ENCODE measurements around the gene NKIRAS2. TPM values are rescaled to one million over a fixed set of nuclear protein-coding genes. Genes with fewer than 3 reads are reported as not detected.

NKIRAS2 gene
- total RNA-seq: 10 to 100 TPM; 27.8 to 39.3 (median 30.4) TPM

DNA sequence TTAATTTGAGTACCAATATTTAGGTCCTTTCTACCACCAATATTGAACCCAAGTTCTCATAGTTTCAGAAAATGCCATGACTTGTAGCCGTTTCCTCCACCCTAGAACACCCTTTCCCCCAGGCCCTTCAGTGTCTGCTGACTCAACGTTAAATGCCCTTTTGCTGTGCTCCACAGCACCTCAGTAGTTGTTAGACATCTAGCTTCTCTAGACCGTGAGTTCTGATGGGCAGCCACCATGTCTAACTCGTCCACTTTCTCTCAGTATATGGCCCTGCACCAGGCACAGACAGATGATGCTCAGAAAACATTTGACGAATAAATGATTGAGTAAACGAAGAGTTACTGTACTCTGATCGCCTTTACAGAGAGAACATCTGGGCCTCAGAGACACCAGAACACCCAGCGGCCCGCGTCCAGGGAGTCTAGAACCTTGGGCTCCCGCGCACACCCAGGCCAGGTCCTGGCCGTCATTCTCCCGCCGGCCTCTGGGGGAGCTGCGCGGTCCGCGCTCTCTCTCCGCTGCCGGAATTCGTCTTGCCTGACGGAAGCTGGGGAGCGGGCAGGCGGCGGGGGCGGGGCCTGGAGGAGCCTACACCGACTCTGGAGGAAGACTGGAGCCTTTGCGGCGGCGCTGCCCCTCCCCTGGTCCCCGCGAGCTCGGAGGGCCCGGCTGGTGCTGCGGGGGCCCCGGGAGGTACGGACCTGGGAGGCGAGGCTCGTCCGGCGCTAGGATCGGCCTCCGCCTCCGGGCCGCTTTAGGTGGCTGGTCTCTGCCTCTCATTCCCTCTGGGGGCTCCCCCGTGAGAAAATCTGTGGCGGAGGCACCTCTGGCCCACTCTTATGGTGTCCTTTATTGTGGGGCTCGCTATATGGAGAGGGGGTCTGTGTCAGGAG, at the start of gene NKIRAS2:
Gene NKIRAS2 (plus strand): TSS at position 582 of the 896 bp plus-strand sequence. CDS start 1,488 bp downstream, outside the sequence.
- TF ChIP-seq, protein P1, sequence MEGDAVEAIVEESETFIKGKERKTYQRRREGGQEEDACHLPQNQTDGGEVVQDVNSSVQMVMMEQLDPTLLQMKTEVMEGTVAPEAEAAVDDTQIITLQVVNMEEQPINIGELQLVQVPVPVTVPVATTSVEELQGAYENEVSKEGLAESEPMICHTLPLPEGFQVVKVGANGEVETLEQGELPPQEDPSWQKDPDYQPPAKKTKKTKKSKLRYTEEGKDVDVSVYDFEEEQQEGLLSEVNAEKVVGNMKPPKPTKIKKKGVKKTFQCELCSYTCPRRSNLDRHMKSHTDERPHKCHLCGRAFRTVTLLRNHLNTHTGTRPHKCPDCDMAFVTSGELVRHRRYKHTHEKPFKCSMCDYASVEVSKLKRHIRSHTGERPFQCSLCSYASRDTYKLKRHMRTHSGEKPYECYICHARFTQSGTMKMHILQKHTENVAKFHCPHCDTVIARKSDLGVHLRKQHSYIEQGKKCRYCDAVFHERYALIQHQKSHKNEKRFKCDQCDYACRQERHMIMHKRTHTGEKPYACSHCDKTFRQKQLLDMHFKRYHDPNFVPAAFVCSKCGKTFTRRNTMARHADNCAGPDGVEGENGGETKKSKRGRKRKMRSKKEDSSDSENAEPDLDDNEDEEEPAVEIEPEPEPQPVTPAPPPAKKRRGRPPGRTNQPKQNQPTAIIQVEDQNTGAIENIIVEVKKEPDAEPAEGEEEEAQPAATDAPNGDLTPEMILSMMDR (IDR thresholded peaks at IDR 0.05): peak in 2 of 3 donors; percentile 22 to 93
- ATAC-seq (ENCODE audit: low FRiP score) (peak; percentile 81), DNase-seq (ENCODE audit: low spot score) (peak; percentile 78)

DNA sequence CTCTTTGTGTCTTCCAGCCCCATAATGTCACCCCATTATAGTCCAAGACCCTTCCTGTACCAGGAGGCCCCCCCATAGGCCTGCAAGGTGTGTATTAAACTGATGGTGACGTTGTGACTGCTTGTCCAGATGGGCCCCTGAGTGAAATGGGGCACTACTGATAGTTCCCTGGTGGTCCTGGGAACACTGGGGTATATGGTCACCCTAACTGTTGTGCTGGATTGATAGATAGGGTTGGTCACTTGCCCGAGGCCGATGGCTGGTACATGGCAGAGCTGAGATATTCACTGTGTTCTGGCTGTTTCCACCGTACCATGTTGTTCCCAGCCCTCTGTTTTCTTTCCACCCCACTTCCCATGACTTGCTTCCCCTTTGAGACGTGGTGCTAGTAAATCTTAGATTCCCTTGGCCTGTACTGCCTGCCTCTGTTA, 49.0 kb upstream of the NKIRAS2 start:
- TF ChIP-seq, protein P1 (IDR thresholded peaks at IDR 0.05): no peak
- no peak for DNase-seq (ENCODE audit: low spot score)
- ATAC-seq (ENCODE audit: low FRiP score): no peak

DNA sequence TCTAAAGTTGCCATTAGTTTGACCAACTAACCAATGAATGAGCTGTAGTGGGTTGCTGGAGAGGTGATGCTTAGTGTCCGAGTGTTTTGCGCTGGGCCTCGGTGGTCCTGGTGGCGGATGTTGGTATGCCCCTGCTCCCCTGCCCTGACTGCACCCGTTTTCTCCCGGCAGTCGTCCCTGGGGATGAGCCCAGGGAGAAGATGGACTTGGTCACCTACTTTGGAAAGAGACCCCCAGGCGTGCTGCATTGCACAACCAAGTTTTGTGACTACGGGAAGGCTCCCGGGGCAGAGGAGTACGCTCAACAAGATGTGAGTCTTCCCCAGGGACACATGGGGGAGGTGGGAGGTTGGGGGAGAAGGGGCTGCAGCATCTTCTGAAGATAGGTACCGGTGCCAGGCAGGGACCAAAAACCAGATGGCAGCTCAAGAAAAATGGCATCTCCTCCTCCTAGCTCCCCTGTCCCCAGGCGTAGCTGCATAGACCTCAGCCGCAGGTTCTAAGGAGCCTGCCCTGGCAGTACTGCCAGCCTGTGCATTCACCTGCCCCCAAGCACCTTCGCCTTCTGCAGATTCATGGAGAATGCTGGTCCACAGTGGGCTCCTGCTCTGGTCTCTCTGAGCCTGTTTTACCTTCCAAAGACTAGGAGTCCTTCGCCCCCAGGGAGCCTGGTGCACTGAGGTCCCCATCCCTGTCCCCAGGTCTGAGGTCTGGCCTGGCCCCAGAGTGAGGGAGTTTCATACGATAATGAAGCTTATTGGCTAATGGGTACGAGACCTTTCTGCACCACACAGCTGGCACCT, 48.0 kb upstream of the NKIRAS2 start:
- DNase-seq (ENCODE audit: low spot score): no peak
- TF ChIP-seq, protein P1 (IDR thresholded peaks at IDR 0.05): no peak
- no peak for ATAC-seq (ENCODE audit: low FRiP score)

DNA sequence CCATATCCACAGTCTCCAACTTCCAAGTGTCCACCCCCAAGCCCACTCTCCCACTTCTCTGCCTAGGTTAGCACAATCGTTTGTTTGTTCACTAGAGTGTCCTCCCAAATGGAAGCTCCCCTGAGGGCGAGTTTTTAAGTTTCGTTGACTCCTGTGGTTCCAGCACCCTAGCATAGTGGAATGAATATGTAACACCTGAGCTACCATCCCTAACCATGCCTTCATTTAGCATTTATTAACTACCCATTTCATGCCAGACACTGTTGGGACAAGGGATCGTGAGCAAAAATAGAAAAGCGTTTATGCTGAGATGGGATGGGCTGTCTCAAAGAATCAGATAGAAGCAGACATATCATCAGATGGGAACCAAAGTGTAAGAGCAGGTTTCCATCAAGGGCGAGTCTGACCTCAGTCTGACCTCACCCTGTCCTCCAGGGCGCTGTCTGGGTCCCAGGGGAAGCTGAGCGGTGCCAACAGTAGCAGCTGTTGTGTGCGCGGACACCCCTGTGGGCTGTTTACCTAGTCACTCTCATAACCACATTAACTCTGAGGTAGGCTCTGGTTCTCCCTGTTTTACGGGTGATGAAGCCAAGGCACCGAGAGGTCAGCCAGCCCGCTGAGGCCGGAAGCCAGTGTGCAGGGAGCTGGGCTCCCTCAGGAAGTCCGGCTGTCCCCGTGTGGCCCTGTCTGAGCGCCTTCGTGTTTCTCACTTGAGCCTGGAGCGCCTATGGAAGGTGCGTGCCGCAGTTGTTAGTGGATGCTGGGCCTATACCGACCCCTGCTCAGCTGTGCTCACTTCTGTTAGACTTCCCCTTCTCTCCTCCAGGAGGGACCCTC, 47.1 kb upstream of the NKIRAS2 start:
- no peak for ATAC-seq (ENCODE audit: low FRiP score)
- TF ChIP-seq, protein P1 (IDR thresholded peaks at IDR 0.05): no peak
- no peak for DNase-seq (ENCODE audit: low spot score)

DNA sequence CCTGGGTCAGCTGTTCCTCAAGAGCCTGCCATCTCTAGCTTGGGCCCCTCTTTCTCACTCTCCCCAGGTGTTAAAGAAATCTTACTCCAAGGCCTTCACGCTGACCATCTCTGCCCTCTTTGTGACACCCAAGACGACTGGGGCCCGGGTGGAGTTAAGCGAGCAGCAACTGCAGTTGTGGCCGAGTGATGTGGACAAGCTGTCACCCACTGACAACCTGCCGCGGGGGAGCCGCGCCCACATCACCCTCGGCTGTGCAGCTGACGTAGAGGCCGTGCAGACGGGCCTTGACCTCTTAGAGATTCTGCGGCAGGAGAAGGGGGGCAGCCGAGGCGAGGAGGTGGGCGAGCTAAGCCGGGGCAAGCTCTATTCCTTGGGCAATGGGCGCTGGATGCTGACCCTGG, 46.5 kb upstream of the NKIRAS2 start:
- TF ChIP-seq, protein P1 (IDR thresholded peaks at IDR 0.05): no peak
- DNase-seq (ENCODE audit: low spot score) (no peak), ATAC-seq (ENCODE audit: low FRiP score) (no peak)

DNA sequence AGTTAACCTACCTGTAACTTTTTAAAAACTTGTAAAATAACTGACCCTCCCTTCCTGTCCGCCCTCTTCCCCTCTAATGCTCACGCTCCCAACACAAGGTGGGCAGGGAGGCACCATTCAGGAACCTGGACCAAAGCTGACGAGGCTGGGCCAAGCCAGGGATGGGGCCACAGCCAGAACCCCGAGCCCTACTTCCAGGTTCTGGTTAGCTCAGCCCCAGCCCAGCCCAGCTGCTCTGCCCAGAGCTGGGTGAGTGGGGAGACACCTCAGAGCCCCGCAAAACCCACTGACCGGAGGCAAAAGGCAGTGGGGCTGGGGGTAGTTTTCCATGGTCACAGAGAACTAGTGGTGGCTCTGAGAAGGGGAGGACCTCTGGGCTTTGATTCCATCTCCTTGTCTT, 45.9 kb upstream of the NKIRAS2 start:
- TF ChIP-seq, protein P1 (IDR thresholded peaks at IDR 0.05): no peak
- no peak for DNase-seq (ENCODE audit: low spot score)

More for the DNA sequence above, 45.9 kb upstream of the NKIRAS2 start:
- no peak for ATAC-seq (ENCODE audit: low FRiP score)

All from omental fat pad (tissue), 4 donors.